K562 (cell line): ENCODE data around the gene PHLDB1. TPM values are rescaled to one million over a fixed set of nuclear protein-coding genes. Genes with fewer than 3 reads are reported as not detected.

ENCODE experiments used
- ATAC-seq: fragments of 200-7000 bp; cut with Tn5 transposase; 3 replicates; pipeline ENCODE4 v1.9.1; 2020; ENCODE audit warnings: moderate library complexity
- BruUV-seq: library from RNA; stranded (reverse); fragments of 400-500 nt; replicated peaks from 2 replicates; lab custom pipeline; 2021; lab: Mats Ljungman, UMichigan
- CTCF ChIA-PET: fragments of 300-600 bp; formaldehyde crosslinking; extraction: SDS; loops from one replicate; lab custom pipeline; 2021; ENCODE audit warnings: low intra/inter-chr PET ratio; lab: Yijun Ruan, JAX
- POLR2A ChIA-PET: fragments of 300-600, 350-650 bp; sonication (Branson Sonifier 250); formaldehyde crosslinking; extraction: SDS; loops from one replicate; lab custom pipeline; 2021; ENCODE audit warnings: antibody characterized with exemption, inconsistent platforms; lab: Yijun Ruan, JAX
- DNase-seq, 4 experiments: peaks; one replicate each; pipeline versions ENCODE4 v3.0.0 to v3.0.0-alpha.2; 2011 to 2018; ENCODE audit warnings: low spot score in 3 of 4, mixed read lengths in 3 of 4; ENCODE audit errors: extremely low read depth in 1 of 4
- FAIRE-seq: peaks from 2 replicates; lab custom pipeline; 2011; peaks lifted over from hg19 to GRCh38; lab: Jason Lieb, UNC
- H2AFZ ChIP-seq: 2 replicates; pipeline ENCODE4 v1.6.0; 2011; ENCODE audit warnings: low read depth, low read length, control low read depth, inconsistent platforms
- H3K27ac ChIP-seq: fragments of 200-600 bp; 3 replicates; pipeline ENCODE4 v1.8.0; 2011; ENCODE audit warnings: low read depth, mild to moderate bottlenecking, control low read depth, inconsistent platforms, low read length, moderate library complexity, mixed read lengths; ENCODE audit errors: extremely low read depth
- H3K27me3 ChIP-seq, 2 experiments: fragments of 300-600 bp in 1 of 2; 2 replicates in 1 of 2; 3 replicates in 1 of 2; pipeline versions ENCODE4 v1.6.0 to v1.8.0; 2011; ENCODE audit warnings: inconsistent platforms in 2 of 2, low read length in 2 of 2, mild to moderate bottlenecking in 1 of 2, mixed read lengths in 1 of 2, moderate library complexity in 1 of 2; ENCODE audit not compliant: control insufficient read depth in 2 of 2, insufficient read depth in 2 of 2
- H3K36me3 ChIP-seq: fragments of 300-600 bp; 3 replicates; pipeline ENCODE4 v1.8.0; 2011; ENCODE audit warnings: mild to moderate bottlenecking, low read length, inconsistent platforms; ENCODE audit not compliant: control insufficient read depth, insufficient read depth
- H3K4me1 ChIP-seq, 2 experiments: fragments of 200-600 bp in 1 of 2; replicated peaks in 1 of 2; 2 replicates in 1 of 2; 3 replicates in 1 of 2; pipeline versions ENCODE4 v1.5.1 to v1.8.0; 2011; ENCODE audit warnings: inconsistent platforms in 2 of 2, low read length in 2 of 2, mild to moderate bottlenecking in 1 of 2, mixed read lengths in 1 of 2, moderate library complexity in 1 of 2; ENCODE audit not compliant: control insufficient read depth in 2 of 2, insufficient read depth in 2 of 2
- H3K4me2 ChIP-seq: 2 replicates; pipeline ENCODE4 v1.6.1; 2011; ENCODE audit warnings: low read length, control low read depth, inconsistent platforms, mixed read lengths; ENCODE audit not compliant: insufficient read depth
- H3K4me3 ChIP-seq: fragments of 200-600 bp; sonication (generic), shearing (Covaris generic); 2 replicates; pipeline ENCODE4 v1.5.1; 2016; ENCODE audit warnings: control low read depth, inconsistent platforms
- H3K79me2 ChIP-seq: fragments of 200-600 bp; 3 replicates; pipeline ENCODE4 v1.8.0; 2011; ENCODE audit warnings: low read length, inconsistent platforms; ENCODE audit not compliant: control insufficient read depth, insufficient read depth
- H3K9ac ChIP-seq, 2 experiments: 2 replicates each; pipeline versions ENCODE4 v1.6.0 to v1.6.1; 2011; ENCODE audit warnings: low read depth in 2 of 2, low read length in 2 of 2, control low read depth in 1 of 2, inconsistent platforms in 1 of 2, mild to moderate bottlenecking in 1 of 2, mixed read lengths in 1 of 2; ENCODE audit not compliant: insufficient read depth in 1 of 2
- H3K9me1 ChIP-seq: one replicate; pipeline ENCODE4 v1.6.0; 2011; ENCODE audit warnings: inconsistent platforms, mild to moderate bottlenecking, low read length, moderate library complexity; ENCODE audit not compliant: control insufficient read depth, insufficient read depth
- H3K9me3 ChIP-seq: replicated peaks from 2 replicates; pipeline ENCODE4 v1.5.1; 2011; ENCODE audit warnings: low read depth, low read length, inconsistent platforms; ENCODE audit not compliant: control insufficient read depth, insufficient read depth
- H4K20me1 ChIP-seq: replicated peaks from 2 replicates; pipeline ENCODE4 v1.6.1; 2011; ENCODE audit warnings: low read length, inconsistent platforms, mixed read lengths; ENCODE audit not compliant: control insufficient read depth, insufficient read depth
- BMI1 ChIP-seq: fragments of 150-350 bp; IDR thresholded peaks from 2 replicates; pipeline ENCODE4 v1.6.1; 2014; ENCODE audit warnings: low read length
- JUNB ChIP-seq: fragments of 450-650 bp; formaldehyde crosslinking; conservative IDR thresholded peaks from 2 replicates; pipeline ENCODE4 v1.4.0; 2020; ENCODE audit warnings: mild to moderate bottlenecking
- RHOXF2B ChIP-seq: fragments of 250-450 bp; sonication (Bioruptor Pico); conservative IDR thresholded peaks from 2 replicates; pipeline ENCODE4 v1.5.1; 2021
- STAG1 ChIP-seq: sonication (generic); formaldehyde crosslinking; IDR thresholded peaks from 2 replicates; pipeline ENCODE4 v1.5.0; 2020; ENCODE audit warnings: missing genetic modification reagents, borderline replicate concordance
- TCF7L2 ChIP-seq: fragments of 150-350 bp; IDR thresholded peaks from 2 replicates; pipeline ENCODE4 v1.6.1; 2016; ENCODE audit warnings: low read depth, mild to moderate bottlenecking, low read length, moderate library complexity
- ZKSCAN3 ChIP-seq: fragments of 250-450 bp; sonication (Bioruptor Pico); IDR thresholded peaks from 2 replicates; pipeline ENCODE4 v1.4.0; 2020
- ZNF140 ChIP-seq: fragments of 250-450 bp; sonication (Bioruptor Pico); IDR thresholded peaks from 2 replicates; pipeline ENCODE4 v1.8.0; 2021; ENCODE audit warnings: moderate library complexity, mild to moderate bottlenecking, inconsistent platforms
- ZNF263 ChIP-seq: sonication (generic); formaldehyde crosslinking; IDR thresholded peaks from 2 replicates; pipeline ENCODE4 v1.8.0; 2022; ENCODE audit warnings: mild to moderate bottlenecking, missing genetic modification reagents, borderline replicate concordance
- ZNF766 ChIP-seq: fragments of 200-800 bp; sonication (Bioruptor generic); conservative IDR thresholded peaks from 2 replicates; pipeline ENCODE4 v1.6.1; 2016; ENCODE audit warnings: missing genetic modification characterization, missing compliant biosample characterization
- WGBS: fragments of 100-300 bp; shearing (Covaris generic); methylation state at CpG from one replicate; pipeline ENCODE4 v1.1.6; 2016; ENCODE audit warnings: low coverage, mixed read lengths; ENCODE audit not compliant: insufficient coverage; ENCODE audit errors: missing lambda C conversion rate; 5-methylcytosine and 5-hydroxymethylcytosine counted together
- in situ Hi-C: fragments of 300-500 bp; cut with MboI; formaldehyde crosslinking; loops from 4 replicates; pipeline ENCODE4 v1.15.0; 2018; ENCODE audit warnings: inconsistent platforms, mixed read lengths
- intact Hi-C: fragments of 100-400 bp; cut with micrococcal nuclease; formaldehyde crosslinking; loops from 2 replicates; pipeline ENCODE4 v1.14.2; 2022
- polyA plus RNA-seq, 8 experiments: library from polyadenylated mRNA; depleted of rRNA in 4 of 8; stranded (reverse) in 5 of 8; unstranded in 3 of 8; fragments of >200 nt; fragmentation: Nextera tagmentation in 2 of 8; fragmentation: Illumina TruSeq in 1 of 8; extraction: Ambion mirVana in 2 of 8; extraction: Trizol in 1 of 8; gene quantifications; 2 replicates each; pipeline versions ENCODE4 v1.2.1 to v1.2.3, GENCODE V29; 2011 to 2014; ENCODE audit warnings: inconsistent platforms in 1 of 8, missing spikeins in 1 of 8
- total RNA-seq, 7 experiments: library from RNA; depleted of rRNA in 6 of 7; stranded (reverse); fragments of >200 nt in 6 of 7; fragmentation: Illumina TruSeq in 2 of 7; extraction: Trizol in 2 of 7; gene quantifications; 2 replicates each; pipeline versions ENCODE4 v1.2.1 to v1.2.3, GENCODE V29; 2011 to 2021; ENCODE audit warnings: low replicate concordance in 1 of 7
- TF ChIP-seq, protein P1 (sequence below), 2 experiments: fragments of 450-650 bp; IDR thresholded peaks; 2 replicates each; pipeline ENCODE4 v1.6.1; 2016; ENCODE audit warnings: mild to moderate bottlenecking in 2 of 2, borderline replicate concordance in 1 of 2, low read depth in 1 of 2, moderate library complexity in 1 of 2
- TF ChIP-seq, protein P2 (sequence below): fragments of 450-650 bp; IDR thresholded peaks from 2 replicates; pipeline ENCODE4 v1.6.1; 2018; ENCODE audit warnings: mild to moderate bottlenecking, low read depth; ENCODE audit not compliant: partially characterized antibody

PHLDB1 gene
- total and polyA plus RNA-seq, 9 of the 15 experiments (the other 6 are each of a cell fraction or from before 2014, with no cell fraction given), result 2.0 to 28.7 (median 16.2) TPM

DNA sequence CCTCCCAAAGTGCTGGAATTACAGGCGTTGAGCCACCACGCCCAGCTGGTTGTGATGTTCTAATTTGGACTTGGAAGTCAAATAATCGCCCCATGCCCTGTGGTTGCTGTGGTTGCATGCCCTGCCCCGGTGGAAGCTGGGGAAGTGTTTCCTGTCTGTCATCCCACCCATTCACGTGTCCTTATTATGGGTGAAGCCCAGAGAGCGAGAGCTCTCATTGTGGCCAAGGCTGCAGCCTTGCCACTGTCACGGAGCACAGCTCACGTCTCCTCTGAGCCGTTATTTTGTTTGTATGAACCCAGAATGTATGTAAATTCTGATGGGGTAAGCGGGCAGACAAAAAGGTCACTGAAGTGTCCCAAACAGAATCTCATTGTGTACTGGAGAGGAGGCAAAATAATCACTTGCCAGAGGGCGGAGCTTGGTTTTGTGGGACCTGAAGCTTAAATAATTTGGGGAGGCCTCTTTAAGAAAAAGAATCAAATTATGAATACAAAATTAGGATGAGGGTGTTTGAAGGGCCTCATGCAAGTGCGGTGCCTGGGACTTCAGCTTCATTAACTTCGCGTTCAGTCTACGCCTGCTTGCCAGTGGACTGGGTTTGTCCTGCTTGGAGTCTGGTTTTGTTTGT lies 97.8 kb downstream of the PHLDB1 start:
- POLR2A ChIA-PET, result interaction anchor here (0.6 to 0.9 kb wide), 2 partner anchors 13 to 440 kb away, joined by 3 read pairs; no protein-coding TSS in a partner anchor
- TF ChIP-seq TCF7L2 (no peak), ZNF140 (CRISPR knock-in tag) (no peak), ZKSCAN3 (CRISPR knock-in tag) (no peak), RHOXF2B (CRISPR knock-in tag) (no peak), BMI1 (no peak), STAG1 (CRISPR knock-in tag) (no peak), ZNF766 (CRISPR knock-in tag) (no peak), JUNB (CRISPR knock-in tag) (no peak), ZNF263 (CRISPR knock-in tag) (no peak)
- TF ChIP-seq, protein P1, sequence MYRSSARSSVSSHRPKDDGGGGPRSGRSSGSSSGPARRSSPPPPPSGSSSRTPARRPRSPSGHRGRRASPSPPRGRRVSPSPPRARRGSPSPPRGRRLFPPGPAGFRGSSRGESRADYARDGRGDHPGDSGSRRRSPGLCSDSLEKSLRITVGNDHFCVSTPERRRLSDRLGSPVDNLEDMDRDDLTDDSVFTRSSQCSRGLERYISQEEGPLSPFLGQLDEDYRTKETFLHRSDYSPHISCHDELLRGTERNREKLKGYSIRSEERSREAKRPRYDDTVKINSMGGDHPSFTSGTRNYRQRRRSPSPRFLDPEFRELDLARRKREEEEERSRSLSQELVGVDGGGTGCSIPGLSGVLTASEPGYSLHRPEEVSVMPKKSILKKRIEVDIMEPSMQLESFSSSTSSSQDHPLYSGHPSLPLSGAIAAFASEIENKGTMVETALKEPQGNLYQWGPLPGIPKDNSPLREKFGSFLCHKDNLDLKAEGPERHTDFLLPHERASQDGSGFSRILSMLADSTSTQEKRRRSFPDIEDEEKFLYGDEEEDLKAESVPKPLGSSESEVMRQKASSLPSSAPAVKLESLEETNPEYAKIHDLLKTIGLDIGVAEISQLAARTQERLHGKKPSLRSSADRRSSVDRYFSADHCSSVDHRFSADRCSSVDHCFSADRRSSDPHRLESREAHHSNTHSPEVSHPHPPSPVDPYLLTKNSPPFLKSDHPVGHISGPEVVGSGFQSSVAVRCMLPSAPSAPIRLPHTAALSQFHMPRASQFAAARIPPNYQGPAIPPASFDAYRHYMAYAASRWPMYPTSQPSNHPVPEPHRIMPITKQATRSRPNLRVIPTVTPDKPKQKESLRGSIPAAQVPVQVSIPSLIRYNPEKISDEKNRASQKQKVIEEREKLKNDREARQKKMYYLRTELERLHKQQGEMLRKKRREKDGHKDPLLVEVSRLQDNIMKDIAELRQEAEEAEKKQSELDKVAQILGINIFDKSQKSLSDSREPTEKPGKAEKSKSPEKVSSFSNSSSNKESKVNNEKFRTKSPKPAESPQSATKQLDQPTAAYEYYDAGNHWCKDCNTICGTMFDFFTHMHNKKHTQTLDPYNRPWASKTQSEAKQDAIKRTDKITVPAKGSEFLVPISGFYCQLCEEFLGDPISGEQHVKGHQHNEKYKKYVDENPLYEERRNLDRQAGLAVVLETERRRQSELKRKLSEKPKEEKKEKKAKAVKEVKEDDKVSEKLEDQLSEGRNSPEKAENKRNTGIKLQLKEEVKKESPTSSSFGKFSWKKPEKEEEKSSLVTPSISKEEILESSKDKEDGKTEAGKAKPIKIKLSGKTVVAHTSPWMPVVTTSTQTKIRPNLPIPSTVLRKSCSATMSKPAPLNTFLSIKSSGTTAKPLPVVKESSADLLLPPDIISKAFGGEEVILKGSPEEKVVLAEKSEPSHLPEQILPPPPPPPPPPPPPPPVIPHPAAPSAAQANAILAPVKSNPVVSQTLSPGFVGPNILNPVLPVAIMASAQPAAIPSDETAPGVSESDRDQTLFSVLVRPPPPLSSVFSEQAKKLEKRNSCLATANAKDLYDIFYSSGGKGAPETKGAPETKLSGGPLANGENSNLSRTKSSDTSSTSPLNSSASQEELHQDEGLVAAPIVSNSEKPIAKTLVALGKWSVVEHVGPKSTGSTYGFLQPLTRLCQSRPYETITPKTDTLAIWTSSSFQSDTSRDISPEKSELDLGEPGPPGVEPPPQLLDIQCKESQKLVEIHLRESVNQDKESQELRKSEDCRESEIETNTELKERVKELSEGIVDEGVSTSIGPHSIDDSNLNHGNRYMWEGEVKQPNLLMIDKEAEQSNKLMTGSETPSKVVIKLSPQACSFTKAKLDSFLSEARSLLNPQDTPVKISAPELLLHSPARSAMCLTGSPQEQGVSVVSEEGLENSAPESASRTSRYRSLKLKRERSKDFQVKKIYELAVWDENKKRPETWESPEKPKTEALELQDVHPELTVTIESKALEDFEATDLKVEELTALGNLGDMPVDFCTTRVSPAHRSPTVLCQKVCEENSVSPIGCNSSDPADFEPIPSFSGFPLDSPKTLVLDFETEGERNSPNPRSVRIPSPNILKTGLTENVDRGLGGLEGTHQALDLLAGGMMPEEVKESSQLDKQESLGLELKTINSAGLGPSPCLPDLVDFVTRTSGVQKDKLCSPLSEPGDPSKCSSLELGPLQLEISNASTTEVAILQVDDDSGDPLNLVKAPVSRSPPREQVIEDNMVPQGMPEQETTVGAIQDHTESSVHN (IDR thresholded peaks at IDR 0.05; ENCODE audit: borderline replicate concordance in 1 of 2, low read depth in 1 of 2), result no peak
- TF ChIP-seq, protein P2, sequence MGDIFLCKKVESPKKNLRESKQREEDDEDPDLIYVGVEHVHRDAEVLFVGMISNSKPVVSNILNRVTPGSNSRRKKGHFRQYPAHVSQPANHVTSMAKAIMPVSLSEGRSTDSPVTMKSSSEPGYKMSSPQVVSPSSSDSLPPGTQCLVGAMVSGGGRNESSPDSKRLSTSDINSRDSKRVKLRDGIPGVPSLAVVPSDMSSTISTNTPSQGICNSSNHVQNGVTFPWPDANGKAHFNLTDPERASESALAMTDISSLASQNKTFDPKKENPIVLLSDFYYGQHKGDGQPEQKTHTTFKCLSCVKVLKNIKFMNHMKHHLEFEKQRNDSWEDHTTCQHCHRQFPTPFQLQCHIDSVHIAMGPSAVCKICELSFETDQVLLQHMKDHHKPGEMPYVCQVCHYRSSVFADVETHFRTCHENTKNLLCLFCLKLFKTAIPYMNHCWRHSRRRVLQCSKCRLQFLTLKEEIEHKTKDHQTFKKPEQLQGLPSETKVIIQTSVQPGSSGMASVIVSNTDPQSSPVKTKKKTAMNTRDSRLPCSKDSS, result no peak

More for the DNA sequence above, 97.8 kb downstream of the PHLDB1 start:
- ATAC-seq (no peak), DNase-seq (no peak), FAIRE-seq (no peak)
- 54% methylated on average over 15 of the region's 15 CpGs for WGBS
- Histone ChIP-seq H3K27ac (no peak overlapping the region), H3K9me3 (no peaks in the 10 kb centered on the region), H3K27me3 (no peaks in the 10 kb centered on the region), H3K9me1 (no peaks in the 10 kb centered on the region), H2AFZ (peak overlapping the region; percentile 64), H3K36me3 (no peaks in the 10 kb centered on the region), H4K20me1 (no peaks in the 10 kb centered on the region), H3K4me2 (no peak overlapping the region), H3K9ac (0 out of 4 replicates have a peak overlapping the region, but pooled peaks of 1 of the 2 experiments have one; percentile 64), H3K4me3 (no peak overlapping the region), H3K4me1 (peaks cover 5 to 8% of the 10 kb centered on the region in 2 experiments; a peak in 3 of 5 replicates), H3K79me2 (no peaks in the 10 kb centered on the region)
- in situ Hi-C loops (no loop called here), intact Hi-C loops (no loop called here)
- CTCF ChIA-PET, result no interaction called here
- no TSS peak for BruUV-seq
